ENCODE data around the gene DYNLT1. TPM values are rescaled to one million over a fixed set of nuclear protein-coding genes. Genes with fewer than 3 reads are reported as not detected.

The DYNLT1 gene
- total RNA-seq, 1 experiment from 2014 or later, result 156 TPM

GRCh38 chr6:158686311-158686710, 41.8 kb upstream of the DYNLT1 start:
- Mint-ChIP-seq H3K27me3 (ENCODE audit: unreplicated experiment) (no peaks in the 10 kb centered on the region), H3K9me3 (ENCODE audit: low read depth, unreplicated experiment) (no peaks in the 10 kb centered on the region), H3K27ac (ENCODE audit: unreplicated experiment) (no peak overlapping the region), H3K4me1 (ENCODE audit: low read depth, unreplicated experiment) (peaks cover 10% of the 10 kb centered on the region), H3K4me3 (ENCODE audit: low read depth, unreplicated experiment) (no peak overlapping the region), H3K36me3 (ENCODE audit: insufficient read depth, unreplicated experiment) (no peaks in the 10 kb centered on the region)
- no TSS peak for BruUV-seq (replicated peaks)
- intact Hi-C loops (cut with micrococcal nuclease; ENCODE audit: unreplicated experiment), result no loop called here
- CTCF ChIA-PET, result no interaction called here
- DNase-seq, result peak; percentile 16
- TF ChIP-seq, protein P1, sequence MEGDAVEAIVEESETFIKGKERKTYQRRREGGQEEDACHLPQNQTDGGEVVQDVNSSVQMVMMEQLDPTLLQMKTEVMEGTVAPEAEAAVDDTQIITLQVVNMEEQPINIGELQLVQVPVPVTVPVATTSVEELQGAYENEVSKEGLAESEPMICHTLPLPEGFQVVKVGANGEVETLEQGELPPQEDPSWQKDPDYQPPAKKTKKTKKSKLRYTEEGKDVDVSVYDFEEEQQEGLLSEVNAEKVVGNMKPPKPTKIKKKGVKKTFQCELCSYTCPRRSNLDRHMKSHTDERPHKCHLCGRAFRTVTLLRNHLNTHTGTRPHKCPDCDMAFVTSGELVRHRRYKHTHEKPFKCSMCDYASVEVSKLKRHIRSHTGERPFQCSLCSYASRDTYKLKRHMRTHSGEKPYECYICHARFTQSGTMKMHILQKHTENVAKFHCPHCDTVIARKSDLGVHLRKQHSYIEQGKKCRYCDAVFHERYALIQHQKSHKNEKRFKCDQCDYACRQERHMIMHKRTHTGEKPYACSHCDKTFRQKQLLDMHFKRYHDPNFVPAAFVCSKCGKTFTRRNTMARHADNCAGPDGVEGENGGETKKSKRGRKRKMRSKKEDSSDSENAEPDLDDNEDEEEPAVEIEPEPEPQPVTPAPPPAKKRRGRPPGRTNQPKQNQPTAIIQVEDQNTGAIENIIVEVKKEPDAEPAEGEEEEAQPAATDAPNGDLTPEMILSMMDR (IDR thresholded peaks at IDR 0.05; ENCODE audit: unreplicated experiment), result no peak

GRCh38 chr6:158684745-158685324, 40.3 kb upstream of the DYNLT1 start:
- BruUV-seq (replicated peaks), result no TSS peak
- Mint-ChIP-seq H3K27ac (ENCODE audit: unreplicated experiment) (no peak overlapping the region), H3K27me3 (ENCODE audit: unreplicated experiment) (no peaks in the 10 kb centered on the region), H3K4me3 (ENCODE audit: low read depth, unreplicated experiment) (no peak overlapping the region), H3K4me1 (ENCODE audit: low read depth, unreplicated experiment) (peaks cover 10% of the 10 kb centered on the region), H3K9me3 (ENCODE audit: low read depth, unreplicated experiment) (no peaks in the 10 kb centered on the region), H3K36me3 (ENCODE audit: insufficient read depth, unreplicated experiment) (no peaks in the 10 kb centered on the region)
- no peak for DNase-seq
- intact Hi-C loops (cut with micrococcal nuclease; ENCODE audit: unreplicated experiment), result no loop called here
- TF ChIP-seq, protein P1 (IDR thresholded peaks at IDR 0.05; ENCODE audit: unreplicated experiment), result no peak
- CTCF ChIA-PET, result interaction anchor here (0.7 kb wide), 1 partner anchor 100 kb away, joined by 3 read pairs; no protein-coding TSS in a partner anchor

- peaks cover 10% of the 10 kb centered on the region for H3K4me1 Mint-ChIP-seq (ENCODE audit: low read depth, unreplicated experiment)
- CTCF ChIA-PET, result no interaction called here
- H3K4me3 Mint-ChIP-seq (ENCODE audit: low read depth, unreplicated experiment), result no peak overlapping the region
- DNase-seq, result no peak
- H3K9me3 Mint-ChIP-seq (ENCODE audit: low read depth, unreplicated experiment), result no peaks in the 10 kb centered on the region
- no peaks in the 10 kb centered on the region for H3K27me3 Mint-ChIP-seq (ENCODE audit: unreplicated experiment)
- no peak overlapping the region for H3K27ac Mint-ChIP-seq (ENCODE audit: unreplicated experiment)
- intact Hi-C loops (cut with micrococcal nuclease; ENCODE audit: unreplicated experiment), result no loop called here
- no peaks in the 10 kb centered on the region for H3K36me3 Mint-ChIP-seq (ENCODE audit: insufficient read depth, unreplicated experiment)
- no TSS peak for BruUV-seq (replicated peaks)
- TF ChIP-seq, protein P1 (IDR thresholded peaks at IDR 0.05; ENCODE audit: unreplicated experiment), result no peak
Observed at GRCh38 chr6:158684311-158684710, 39.8 kb upstream of the DYNLT1 start.

- no peaks in the 10 kb centered on the region for H3K4me1 Mint-ChIP-seq (ENCODE audit: low read depth, unreplicated experiment)
- DNase-seq, result no peak
- TF ChIP-seq, protein P1 (IDR thresholded peaks at IDR 0.05; ENCODE audit: unreplicated experiment), result no peak
- intact Hi-C loops (cut with micrococcal nuclease; ENCODE audit: unreplicated experiment), result no loop called here
- CTCF ChIA-PET, result no interaction called here
- no peaks in the 10 kb centered on the region for H3K36me3 Mint-ChIP-seq (ENCODE audit: insufficient read depth, unreplicated experiment)
- H3K27me3 Mint-ChIP-seq (ENCODE audit: unreplicated experiment), result no peaks in the 10 kb centered on the region
- H3K9me3 Mint-ChIP-seq (ENCODE audit: low read depth, unreplicated experiment), result no peaks in the 10 kb centered on the region
- H3K27ac Mint-ChIP-seq (ENCODE audit: unreplicated experiment), result no peak overlapping the region
- H3K4me3 Mint-ChIP-seq (ENCODE audit: low read depth, unreplicated experiment), result no peak overlapping the region
- BruUV-seq (replicated peaks), result no TSS peak
Observed at GRCh38 chr6:158680481-158680880, 35.9 kb upstream of the DYNLT1 start.

All from Calu3 (cell line).